Measurements from ENCODE around the gene SCLY. TPM values are rescaled to one million over a fixed set of nuclear protein-coding genes. Genes with fewer than 3 reads are reported as not detected.

SCLY gene
- total and polyA plus RNA-seq, 2 of the 8 experiments (the other 6 are each of a cell fraction or from before 2014, with no cell fraction given) = 79.0 to 79.5 TPM

GRCh38 chr2:238082827-238083226 lies 22.0 kb downstream of the SCLY start:
- WGBS, 2 experiments (ENCODE audit: extremely low coverage in 1 of 2, insufficient coverage in 1 of 2, insufficient read length in 1 of 2, insufficient replicate concordance in 2 of 2, low coverage in 1 of 2, low lambda C conversion rate in 2 of 2, missing lambda C conversion rate in 1 of 2) = 97% methylated on average over 7 of the region's 7 CpGs; no CpG with 5 or more reads in 1 of the 2 experiments
- Histone ChIP-seq H2AK5ac (ENCODE audit: low read depth, low read length) (no peak overlapping the region), H2AFZ (ENCODE audit: low read length) (no peak overlapping the region), H4K20me1 (replicated peaks in 1 of 2; ENCODE audit: control insufficient read depth in 1 of 2, insufficient read depth in 2 of 2, low read length in 2 of 2) (peaks cover 6 to 8% of the 10 kb centered on the region in 2 experiments), H3K79me2 (ENCODE audit: control insufficient read depth in 1 of 2, insufficient read depth in 2 of 2, low read length in 2 of 2) (peaks cover 0 to 11% of the 10 kb centered on the region in 2 experiments; a peak in 2 of 4 replicates), H2BK5ac (ENCODE audit: low read depth, low read length) (no peak overlapping the region), H3K4ac (replicated peaks; ENCODE audit: insufficient read length, low read depth, low read length) (no peak overlapping the region), H3K4me2 (ENCODE audit: insufficient read depth in 1 of 2, low read depth in 2 of 2, low read length in 2 of 2) (no peak overlapping the region), H3K18ac (ENCODE audit: extremely low read depth, low read length) (no peak overlapping the region), H4K8ac (ENCODE audit: extremely low read depth, insufficient read depth, low read length) (no peak overlapping the region), H3K14ac (ENCODE audit: insufficient read length) (no peak overlapping the region), H2BK15ac (ENCODE audit: low read length) (no peak overlapping the region), H3K27me3 (replicated peaks in 1 of 4; ENCODE audit: control insufficient read depth in 3 of 4, extremely low read depth in 1 of 4, insufficient read depth in 3 of 4, low read length in 3 of 4) (no peaks in the 10 kb centered on the region), H3K27ac (ENCODE audit: low read depth, low read length) (no peak overlapping the region), H3K4me3 (ENCODE audit: extremely low read depth in 1 of 4, insufficient read depth in 2 of 4, low read depth in 3 of 4, low read length in 4 of 4) (no peak overlapping the region), H2BK12ac (ENCODE audit: low read depth, low read length) (no peak overlapping the region), H2BK20ac (ENCODE audit: low read length) (no peak overlapping the region), H3K9me3 (ENCODE audit: insufficient read depth in 2 of 2, low read depth in 1 of 2, low read length in 1 of 2) (no peaks in the 10 kb centered on the region), H3K23ac (ENCODE audit: insufficient read length) (no peak overlapping the region), H3K36me3 (ENCODE audit: control insufficient read depth in 2 of 4, insufficient read depth in 4 of 4, low read length in 3 of 4) (peaks cover 19 to 60% (median 41%) of the 10 kb centered on the region in 4 experiments), H4K91ac (replicated peaks; ENCODE audit: insufficient read length, low read length) (no peak overlapping the region), H3K9ac (replicated peaks in 1 of 4; ENCODE audit: extremely low read depth in 1 of 4, low read depth in 3 of 4, low read length in 3 of 4) (no peak overlapping the region), H3K56ac (replicated peaks; ENCODE audit: insufficient read length, low read depth, low read length) (no peak overlapping the region), H4K5ac (ENCODE audit: insufficient read length, low read depth, low read length) (no peak overlapping the region), H2BK120ac (replicated peaks; ENCODE audit: low read depth, low read length) (no peak overlapping the region), H3K4me1 (replicated peaks in 1 of 4; ENCODE audit: control insufficient read depth in 3 of 4, insufficient read depth in 4 of 4, low read length in 3 of 4) (no peaks in the 10 kb centered on the region), H3K23me2 (ENCODE audit: low read depth, low read length) (no peaks in the 10 kb centered on the region), H3K79me1 (ENCODE audit: low read depth, low read length) (no peaks in the 10 kb centered on the region)
- POLR2A ChIA-PET (ENCODE audit: partially characterized antibody) = interaction anchor here (1.0 to 2.8 kb wide), 2 partner anchors 10 to 15 kb away, joined by 3 to 17 read pairs; no protein-coding TSS in a partner anchor
- DNase-seq (ENCODE audit: low read depth in 1 of 2, low spot score in 2 of 2) (no peak), FAIRE-seq (no peak)
- CTCF ChIA-PET (ENCODE audit: partially characterized antibody) = interaction anchor here (1.5 to 1.6 kb wide), 2 partner anchors 16 to 23 kb away, joined by 4 to 6 read pairs; no protein-coding TSS in a partner anchor
- TF ChIP-seq JUND (IDR thresholded peaks at IDR 0.05; ENCODE audit: low read length) = no peak
- TF ChIP-seq CTBP2 (IDR thresholded peaks at IDR 0.05; ENCODE audit: borderline replicate concordance, insufficient read depth, insufficient read length, low read length) = no peak
- no peak for TF ChIP-seq EZH2 (IDR thresholded peaks at IDR 0.05; ENCODE audit: low read depth, low read length, severe bottlenecking)
- TF ChIP-seq ATF3 (IDR thresholded peaks at IDR 0.05; ENCODE audit: insufficient read depth, low read depth, low read length) = no peak
- TF ChIP-seq ZNF274 (IDR thresholded peaks at IDR 0.05; ENCODE audit: borderline replicate concordance, extremely low read depth, low read length) = no peak
- TF ChIP-seq E2F6 (IDR thresholded peaks at IDR 0.05) = no peak
- no peak for TF ChIP-seq SUZ12 (IDR thresholded peaks at IDR 0.05; ENCODE audit: low read length)
- no peak for TF ChIP-seq KDM1A (IDR thresholded peaks at IDR 0.05; ENCODE audit: borderline replicate concordance, low read length)
- no peak for TF ChIP-seq CBX8 (IDR thresholded peaks at IDR 0.05; ENCODE audit: borderline replicate concordance, low read depth, low read length)
- TF ChIP-seq RAD21 (IDR thresholded peaks at IDR 0.05 in 1 of 2, conservative IDR thresholded peaks at IDR 0.05 in 1 of 2; ENCODE audit: low read depth in 2 of 2, low read length in 2 of 2) = no peak
- TF ChIP-seq CREB1 (IDR thresholded peaks at IDR 0.05) = no peak
- TF ChIP-seq TAF7 (optimal IDR thresholded peaks at IDR 0.05; ENCODE audit: borderline replicate concordance, low read depth, low read length) = no peak
